Measurements from ENCODE around the gene PRKG2. TPM values are rescaled to one million over a fixed set of nuclear protein-coding genes. Genes with fewer than 3 reads are reported as not detected.

The PRKG2 gene, protein sequence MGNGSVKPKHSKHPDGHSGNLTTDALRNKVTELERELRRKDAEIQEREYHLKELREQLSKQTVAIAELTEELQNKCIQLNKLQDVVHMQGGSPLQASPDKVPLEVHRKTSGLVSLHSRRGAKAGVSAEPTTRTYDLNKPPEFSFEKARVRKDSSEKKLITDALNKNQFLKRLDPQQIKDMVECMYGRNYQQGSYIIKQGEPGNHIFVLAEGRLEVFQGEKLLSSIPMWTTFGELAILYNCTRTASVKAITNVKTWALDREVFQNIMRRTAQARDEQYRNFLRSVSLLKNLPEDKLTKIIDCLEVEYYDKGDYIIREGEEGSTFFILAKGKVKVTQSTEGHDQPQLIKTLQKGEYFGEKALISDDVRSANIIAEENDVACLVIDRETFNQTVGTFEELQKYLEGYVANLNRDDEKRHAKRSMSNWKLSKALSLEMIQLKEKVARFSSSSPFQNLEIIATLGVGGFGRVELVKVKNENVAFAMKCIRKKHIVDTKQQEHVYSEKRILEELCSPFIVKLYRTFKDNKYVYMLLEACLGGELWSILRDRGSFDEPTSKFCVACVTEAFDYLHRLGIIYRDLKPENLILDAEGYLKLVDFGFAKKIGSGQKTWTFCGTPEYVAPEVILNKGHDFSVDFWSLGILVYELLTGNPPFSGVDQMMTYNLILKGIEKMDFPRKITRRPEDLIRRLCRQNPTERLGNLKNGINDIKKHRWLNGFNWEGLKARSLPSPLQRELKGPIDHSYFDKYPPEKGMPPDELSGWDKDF
- total RNA-seq = under 1 TPM; 0.58 to 0.59 TPM
- 0.53 TPM for polyA plus RNA-seq

- Histone ChIP-seq H3K27me3 (ENCODE audit: insufficient read depth, low read length, poor library complexity, severe bottlenecking) (no peaks in the 10 kb centered on the region), H3K9me3 (ENCODE audit: low read length) (no peaks in the 10 kb centered on the region), H3K4me1 (ENCODE audit: insufficient read depth, low read length) (no peaks in the 10 kb centered on the region), H3K36me3 (ENCODE audit: insufficient read depth, low read length) (no peaks in the 10 kb centered on the region), H3K27ac (ENCODE audit: low read depth, low read length) (no peak within 1 kb of the TSS), H3K4me3 (ENCODE audit: low read length) (no peak within 1 kb of the TSS)
- Mint-ChIP-seq H3K4me1 (peaks cover 6 to 15% (median 6%) of the 10 kb centered on the region in 3 donors), H3K36me3 (no peaks in the 10 kb centered on the region), H3K27ac (no peak within 1 kb of the TSS), H3K4me3 (peak within 1 kb of the TSS in 5 of 7 donors; percentile 29 to 65 (median 51)), H3K9me3 (peaks cover 0 to 4% (median 0%) of the 10 kb centered on the region in 5 donors), H3K27me3 (peaks cover 29 to 51% of the 10 kb centered on the region in 2 donors)
- ChIA-PET POLR2A (no interaction called here), CTCF (no interaction called here)
- no peak for DNase-seq
Observed at GRCh38 chr4:81214881-81215868, at the start of gene PRKG2. Gene PRKG2 (minus strand): TSS chr4:81215222. CDS start chr4:81205047, 10,175 bp downstream.

- no peak overlapping the region for H3K4me3 Mint-ChIP-seq
- no peak overlapping the region for H3K27ac Mint-ChIP-seq
- no peaks in the 10 kb centered on the region for H3K36me3 ChIP-seq (ENCODE audit: insufficient read depth, low read length)
- CTCF ChIA-PET = no interaction called here
- H3K36me3 Mint-ChIP-seq = no peaks in the 10 kb centered on the region
- POLR2A ChIA-PET = no interaction called here
- H3K9me3 ChIP-seq (ENCODE audit: low read length) = no peaks in the 10 kb centered on the region
- no peaks in the 10 kb centered on the region for H3K27me3 ChIP-seq (ENCODE audit: insufficient read depth, low read length, poor library complexity, severe bottlenecking)
- H3K9me3 Mint-ChIP-seq = peaks cover 0 to 2% (median 0%) of the 10 kb centered on the region in 5 donors
- no peaks in the 10 kb centered on the region for H3K4me1 ChIP-seq (ENCODE audit: insufficient read depth, low read length)
- no peak for DNase-seq
- no peaks in the 10 kb centered on the region for H3K27me3 Mint-ChIP-seq
- H3K4me1 Mint-ChIP-seq = no peaks in the 10 kb centered on the region
- H3K4me3 ChIP-seq (ENCODE audit: low read length) = no peak overlapping the region
- H3K27ac ChIP-seq (ENCODE audit: low read depth, low read length) = no peak overlapping the region
Observed at GRCh38 chr4:81260443-81261101, 45.5 kb upstream of the PRKG2 start.

DNA sequence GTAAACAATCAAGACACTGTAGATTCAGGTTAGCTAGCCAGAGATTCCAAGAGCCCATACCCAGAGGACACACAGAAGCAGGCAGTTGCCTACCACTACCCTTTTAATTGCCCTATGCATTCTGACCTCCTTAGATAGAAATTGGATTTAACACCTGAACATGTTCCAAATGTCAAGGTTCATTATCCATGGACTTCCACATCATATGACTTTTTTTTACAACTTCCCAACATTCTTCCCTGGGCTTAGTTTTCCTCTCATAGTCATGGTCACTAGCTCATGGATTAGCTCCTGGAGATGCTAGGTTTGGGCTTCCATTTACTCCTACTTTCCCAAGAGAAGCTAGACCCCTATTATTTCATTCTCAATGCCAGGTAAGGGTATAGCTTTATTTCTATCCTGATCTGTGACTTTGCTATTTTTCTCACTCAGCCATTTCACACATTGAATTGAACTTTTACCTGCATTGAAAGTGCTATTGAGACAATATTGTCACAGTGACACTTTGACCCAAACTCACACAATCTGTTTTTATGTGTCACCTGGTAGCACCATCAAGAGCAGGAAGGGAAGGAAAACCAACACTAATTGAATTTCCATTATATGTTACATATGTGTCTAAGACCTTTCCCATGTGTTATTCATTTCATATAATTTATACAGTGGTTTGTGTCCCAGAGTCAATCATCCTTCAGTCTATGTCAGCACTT lies 44.0 kb upstream of the PRKG2 start:
- Mint-ChIP-seq H3K27ac (no peak overlapping the region), H3K27me3 (peaks cover 0 to under 1% of the 10 kb centered on the region in 2 donors), H3K4me3 (no peak overlapping the region), H3K9me3 (peaks cover 0 to 2% (median 0%) of the 10 kb centered on the region in 5 donors), H3K4me1 (no peaks in the 10 kb centered on the region), H3K36me3 (no peaks in the 10 kb centered on the region)
- no peak overlapping the region for H3K4me3 ChIP-seq (ENCODE audit: low read length)
- no peaks in the 10 kb centered on the region for H3K4me1 ChIP-seq (ENCODE audit: insufficient read depth, low read length)
- POLR2A ChIA-PET = no interaction called here
- no peak overlapping the region for H3K27ac ChIP-seq (ENCODE audit: low read depth, low read length)
- CTCF ChIA-PET = no interaction called here
- DNase-seq = no peak
- H3K27me3 ChIP-seq (ENCODE audit: insufficient read depth, low read length, poor library complexity, severe bottlenecking) = no peaks in the 10 kb centered on the region
- H3K36me3 ChIP-seq (ENCODE audit: insufficient read depth, low read length) = no peaks in the 10 kb centered on the region
- no peaks in the 10 kb centered on the region for H3K9me3 ChIP-seq (ENCODE audit: low read length)

- H3K4me1 Mint-ChIP-seq = no peaks in the 10 kb centered on the region
- POLR2A ChIA-PET = no interaction called here
- no peak for DNase-seq
- CTCF ChIA-PET = no interaction called here
- Histone ChIP-seq H3K27ac (ENCODE audit: low read depth, low read length) (no peak overlapping the region), H3K36me3 (ENCODE audit: insufficient read depth, low read length) (no peaks in the 10 kb centered on the region), H3K27me3 (ENCODE audit: insufficient read depth, low read length, poor library complexity, severe bottlenecking) (no peaks in the 10 kb centered on the region), H3K4me3 (ENCODE audit: low read length) (no peak overlapping the region), H3K9me3 (ENCODE audit: low read length) (no peaks in the 10 kb centered on the region), H3K4me1 (ENCODE audit: insufficient read depth, low read length) (no peaks in the 10 kb centered on the region)
- H3K27me3 Mint-ChIP-seq = peaks cover 0 to 3% of the 10 kb centered on the region in 2 donors
- H3K4me3 Mint-ChIP-seq = no peak overlapping the region
- peaks cover 0 to 4% (median 0%) of the 10 kb centered on the region in 5 donors for H3K9me3 Mint-ChIP-seq
- no peak overlapping the region for H3K27ac Mint-ChIP-seq
- no peaks in the 10 kb centered on the region for H3K36me3 Mint-ChIP-seq
Observed at GRCh38 chr4:81257816-81258215, 42.8 kb upstream of the PRKG2 start.

- peaks cover 0 to 3% of the 10 kb centered on the region in 2 donors for H3K27me3 Mint-ChIP-seq
- H3K27ac ChIP-seq (ENCODE audit: low read depth, low read length) = no peak overlapping the region
- no peaks in the 10 kb centered on the region for H3K27me3 ChIP-seq (ENCODE audit: insufficient read depth, low read length, poor library complexity, severe bottlenecking)
- DNase-seq = no peak
- peaks cover 0 to 2% (median 0%) of the 10 kb centered on the region in 5 donors for H3K9me3 Mint-ChIP-seq
- no peak overlapping the region for H3K4me3 ChIP-seq (ENCODE audit: low read length)
- POLR2A ChIA-PET = no interaction called here
- no peak overlapping the region for H3K27ac Mint-ChIP-seq
- no peaks in the 10 kb centered on the region for H3K36me3 ChIP-seq (ENCODE audit: insufficient read depth, low read length)
- H3K4me1 ChIP-seq (ENCODE audit: insufficient read depth, low read length) = no peaks in the 10 kb centered on the region
- H3K36me3 Mint-ChIP-seq = no peaks in the 10 kb centered on the region
- H3K4me3 Mint-ChIP-seq = no peak overlapping the region
- no peaks in the 10 kb centered on the region for H3K4me1 Mint-ChIP-seq
- CTCF ChIA-PET = no interaction called here
- H3K9me3 ChIP-seq (ENCODE audit: low read length) = no peaks in the 10 kb centered on the region
Observed at GRCh38 chr4:81257021-81257420, 42.0 kb upstream of the PRKG2 start.

GRCh38 chr4:81256059-81256970 lies 41.3 kb upstream of the PRKG2 start:
- no peaks in the 10 kb centered on the region for H3K36me3 Mint-ChIP-seq
- Histone ChIP-seq H3K4me1 (ENCODE audit: insufficient read depth, low read length) (no peaks in the 10 kb centered on the region), H3K27ac (ENCODE audit: low read depth, low read length) (no peak overlapping the region), H3K27me3 (ENCODE audit: insufficient read depth, low read length, poor library complexity, severe bottlenecking) (no peaks in the 10 kb centered on the region), H3K9me3 (ENCODE audit: low read length) (no peaks in the 10 kb centered on the region), H3K4me3 (ENCODE audit: low read length) (no peak overlapping the region), H3K36me3 (ENCODE audit: insufficient read depth, low read length) (no peaks in the 10 kb centered on the region)
- H3K9me3 Mint-ChIP-seq = peaks cover 0 to 2% (median 0%) of the 10 kb centered on the region in 5 donors
- no peak for DNase-seq
- no peaks in the 10 kb centered on the region for H3K4me1 Mint-ChIP-seq
- H3K27ac Mint-ChIP-seq = no peak overlapping the region
- POLR2A ChIA-PET = no interaction called here
- H3K27me3 Mint-ChIP-seq = peaks cover under 1 to 3% of the 10 kb centered on the region in 2 donors
- CTCF ChIA-PET = no interaction called here
- no peak overlapping the region for H3K4me3 Mint-ChIP-seq
